HG03280 (cell line): ENCODE data around the gene CKMT1B.
A peak's percentile ranks its signal among the peaks of the same experiment; 100 is the strongest.
"Not testable (repeated sequence)": the region's sequence is repeated elsewhere in the genome, so short reads cannot be mapped to it uniquely, and the experiment has no call there.

Experiments
- ATAC-seq: cut with Tn5 transposase; IDR thresholded peaks from one replicate; pipeline ENCODE4 v1.9.1; 2021; ENCODE audit warnings: mild to moderate bottlenecking, moderate library complexity; ENCODE audit not compliant: unreplicated experiment

Gene CKMT1B

GRCh38 chr15:43626937-43627336 lies 33.1 kb downstream of the CKMT1B start:
- ATAC-seq, result not testable (repeated sequence)

- ATAC-seq, result peak; percentile 65
Measured at GRCh38 chr15:43638464-43639204, 44.8 kb downstream of the CKMT1B start.
